HG02884 (cell line): ENCODE results near the gene ARL14.
A peak's percentile ranks its signal among the peaks of the same experiment; 100 is the strongest.

ENCODE experiments used
- ATAC-seq: cut with Tn5 transposase; IDR thresholded peaks from one replicate; pipeline ENCODE4 v1.9.1; 2021; ENCODE audit warnings: mild to moderate bottlenecking, moderate library complexity; ENCODE audit not compliant: unreplicated experiment

ARL14 gene

DNA sequence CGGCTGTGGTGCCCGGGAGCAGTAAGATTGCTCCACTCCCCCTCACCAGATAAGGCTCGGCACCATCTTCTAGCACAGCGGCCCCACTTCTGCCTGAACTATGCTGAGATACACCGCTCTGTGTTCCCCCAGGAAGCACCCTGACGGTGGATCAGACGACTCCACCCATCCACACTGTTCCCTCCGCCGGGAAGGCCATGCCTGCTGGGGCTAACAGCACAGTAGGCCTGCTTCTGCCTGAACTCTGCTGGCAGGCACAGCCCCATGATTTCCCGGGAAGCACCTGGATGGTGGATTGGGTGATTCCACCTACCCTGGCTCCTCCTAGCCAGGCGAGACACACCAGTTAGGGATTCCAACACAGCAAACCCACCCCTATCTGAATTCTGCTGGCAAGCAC is 42.8 kb downstream of the ARL14 start:
- no peak for ATAC-seq

GRCh38 chr3:160720123-160720746 is 43.3 kb downstream of the ARL14 start:
- peak; percentile 63 for ATAC-seq

GRCh38 chr3:160722331-160722730 is 45.4 kb downstream of the ARL14 start:
- ATAC-seq: no peak

DNA sequence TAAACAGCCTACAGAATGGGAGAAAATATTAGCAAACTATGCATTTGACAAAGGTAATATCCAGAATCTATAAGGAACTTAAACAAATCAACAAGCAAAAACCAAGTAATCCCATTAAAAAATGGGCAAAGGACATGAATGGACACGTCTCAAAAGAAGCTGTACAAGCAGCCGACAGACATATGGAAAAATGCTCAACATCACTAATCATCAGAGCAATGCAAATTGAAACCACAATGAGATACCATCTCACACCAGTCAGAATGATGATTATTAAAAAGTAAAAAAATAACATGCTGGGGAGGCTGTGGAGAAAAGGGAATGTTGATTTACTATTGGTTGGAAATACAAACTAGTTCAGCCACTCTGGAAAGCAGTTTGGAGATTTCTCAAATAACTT is 48.4 kb downstream of the ARL14 start:
- ATAC-seq: no peak
